B cell (primary cell): ENCODE measurements around the gene COL1A1. TPM values are rescaled to one million over a fixed set of nuclear protein-coding genes. Genes with fewer than 3 reads are reported as not detected.

Source experiments
- ATAC-seq: fragments of 200-7000 bp; cut with Tn5 transposase; one replicate; pipeline ENCODE4 v1.10.0; 2021; ENCODE audit warnings: low read depth, mild to moderate bottlenecking, moderate number of reproducible peaks, moderate library complexity
- CTCF ChIA-PET: fragments of 350-600 bp; sonication (Branson Sonifier 250); formaldehyde crosslinking; loops from one replicate; lab custom pipeline; 2021; ENCODE audit warnings: antibody characterized with exemption, inconsistent platforms; lab: Charles Lee
- POLR2A ChIA-PET: fragments of 350-600 bp; sonication (Branson Sonifier 250); formaldehyde crosslinking; loops from one replicate; lab custom pipeline; 2021; ENCODE audit warnings: antibody characterized with exemption; lab: Charles Lee
- DNase-seq: peaks from one replicate; pipeline ENCODE4 v3.0.0; 2013
- H2AFZ ChIP-seq: 2 replicates; pipeline ENCODE4 v1.6.1; 2012; ENCODE audit warnings: mild to moderate bottlenecking, low read depth, low read length; ENCODE audit not compliant: insufficient read depth, poor library complexity, severe bottlenecking
- H3K27ac ChIP-seq, 2 donors: 1 replicate in 1 of 2; 2 replicates in 1 of 2; pipeline ENCODE4 v1.5.1; 2012 to 2013; ENCODE audit warnings: low read length in 2 of 2, mild to moderate bottlenecking in 2 of 2, moderate library complexity in 1 of 2
- H3K27me3 ChIP-seq, 4 experiments: fragments of 200-600 bp in 1 of 4; sonication (generic) in 1 of 4; replicated peaks in 1 of 4; 1 replicate in 2 of 4; 2 replicates in 2 of 4; pipeline versions ENCODE4 v1.6.1 to v1.7.0; 2013 to 2016; ENCODE audit warnings: low read length in 3 of 4, mild to moderate bottlenecking in 2 of 4, mixed read lengths in 1 of 4, moderate library complexity in 1 of 4; ENCODE audit not compliant: insufficient read depth in 4 of 4, control insufficient read depth in 3 of 4; ENCODE audit errors: control extremely low read depth in 1 of 4
- H3K36me3 ChIP-seq, 2 experiments: replicated peaks in 1 of 2; 1 replicate in 1 of 2; 2 replicates in 1 of 2; pipeline versions ENCODE4 v1.6.1 to v1.7.1; 2013; ENCODE audit warnings: low read length in 1 of 2; ENCODE audit not compliant: insufficient read depth in 2 of 2, control insufficient read depth in 1 of 2; ENCODE audit errors: control extremely low read depth in 1 of 2, extremely low read depth in 1 of 2
- H3K4me1 ChIP-seq, 2 donors: fragments of 200-600 bp in 1 of 2; sonication (generic) in 1 of 2; 1 replicate in 1 of 2; 2 replicates in 1 of 2; pipeline versions ENCODE4 v1.5.1 to v1.6.1; 2013 to 2017; ENCODE audit warnings: low read length in 2 of 2; ENCODE audit not compliant: control insufficient read depth in 2 of 2, insufficient read depth in 2 of 2
- H3K4me2 ChIP-seq: replicated peaks from 2 replicates; pipeline ENCODE3; 2012; ENCODE audit warnings: mild to moderate bottlenecking, low read depth, low read length; ENCODE audit not compliant: poor library complexity, severe bottlenecking
- H3K4me3 ChIP-seq, 5 experiments: fragments of 200-600 bp in 1 of 5; sonication (generic) in 1 of 5; 1 replicate in 3 of 5; 2 replicates in 2 of 5; pipeline versions ENCODE4 v1.5.1 to v1.7.0; 2011 to 2016; ENCODE audit warnings: low read length in 4 of 5, mild to moderate bottlenecking in 4 of 5, low read depth in 2 of 5, control low read depth in 1 of 5, moderate library complexity in 1 of 5; ENCODE audit not compliant: insufficient read depth in 1 of 5; ENCODE audit errors: control extremely low read depth in 1 of 5, extremely low read depth in 1 of 5
- H3K79me2 ChIP-seq: fragments of 200-600 bp; sonication (generic); one replicate; pipeline ENCODE4 v1.6.0; 2016; ENCODE audit warnings: low read length; ENCODE audit not compliant: control insufficient read depth, insufficient read depth
- H3K9ac ChIP-seq: fragments of 200-600 bp; sonication (generic); 2 replicates; pipeline ENCODE4 v1.6.1; 2017; ENCODE audit warnings: mild to moderate bottlenecking, low read length, moderate library complexity
- H3K9me3 ChIP-seq, 3 donors: one replicate each; pipeline versions ENCODE4 v1.6.1 to v1.7.1; 2013; ENCODE audit warnings: low read length in 2 of 3; ENCODE audit not compliant: control insufficient read depth in 2 of 3, insufficient read depth in 1 of 3; ENCODE audit errors: control extremely low read depth in 1 of 3
- H4K20me1 ChIP-seq: 2 replicates; pipeline ENCODE4 v1.6.0; 2012; ENCODE audit warnings: mild to moderate bottlenecking, low read length; ENCODE audit not compliant: insufficient read depth, control insufficient read depth, poor library complexity, severe bottlenecking
- H3K27ac Mint-ChIP-seq: one replicate; pipeline ENCODE4 v1.8.0; 2021; ENCODE audit warnings: mixed read lengths
- H3K27me3 Mint-ChIP-seq: one replicate; pipeline ENCODE4 v1.8.0; 2021; ENCODE audit warnings: mixed read lengths
- H3K4me1 Mint-ChIP-seq: one replicate; pipeline ENCODE4 v1.8.0; 2021; ENCODE audit warnings: mixed read lengths
- H3K4me3 Mint-ChIP-seq: one replicate; pipeline ENCODE4 v1.8.0; 2021; ENCODE audit warnings: mixed read lengths
- H3K9me3 Mint-ChIP-seq: one replicate; pipeline ENCODE4 v1.8.0; 2022; ENCODE audit warnings: mixed read lengths; ENCODE audit not compliant: insufficient read depth
- EZH2 ChIP-seq: IDR thresholded peaks from 2 replicates; pipeline ENCODE4 v1.6.1; 2012; ENCODE audit warnings: borderline replicate concordance, low read depth, mild to moderate bottlenecking, moderate library complexity, low read length; ENCODE audit not compliant: insufficient read depth, poor library complexity, severe bottlenecking
- WGBS: methylation state at CpG from one replicate; pipeline ENCODE4 v1.1.5; 2013; ENCODE audit warnings: missing lambda C conversion rate; ENCODE audit not compliant: insufficient coverage; 5-methylcytosine and 5-hydroxymethylcytosine counted together
- intact Hi-C: fragments of 100-400 bp; cut with micrococcal nuclease; formaldehyde crosslinking; loops from one replicate; pipeline ENCODE4 v1.10.0; 2022
- polyA plus RNA-seq: library from polyadenylated mRNA; depleted of rRNA; stranded (reverse); fragments of >200 nt; gene quantifications from 2 replicates; pipeline ENCODE4 v1.2.3, GENCODE V29; 2012
- total RNA-seq, 2 donors: library from RNA; stranded (reverse); fragments of 120-200 nt in 1 of 2; gene quantifications; 1 replicate in 1 of 2; 2 replicates in 1 of 2; pipeline versions ENCODE4 v1.2.3 to v1.2.4, GENCODE V29; 2013 to 2022
- TF ChIP-seq, protein P1 (sequence below): fragments of 200-600 bp; IDR thresholded peaks from one replicate; pipeline ENCODE4 v1.8.0; 2022; ENCODE audit warnings: antibody characterized with exemption, mild to moderate bottlenecking

Gene COL1A1
- total and polyA plus RNA-seq, 2 donors (not counting 1 experiment from before 2014, with no cell fraction given), result 0.66 to 9.1 TPM

DNA sequence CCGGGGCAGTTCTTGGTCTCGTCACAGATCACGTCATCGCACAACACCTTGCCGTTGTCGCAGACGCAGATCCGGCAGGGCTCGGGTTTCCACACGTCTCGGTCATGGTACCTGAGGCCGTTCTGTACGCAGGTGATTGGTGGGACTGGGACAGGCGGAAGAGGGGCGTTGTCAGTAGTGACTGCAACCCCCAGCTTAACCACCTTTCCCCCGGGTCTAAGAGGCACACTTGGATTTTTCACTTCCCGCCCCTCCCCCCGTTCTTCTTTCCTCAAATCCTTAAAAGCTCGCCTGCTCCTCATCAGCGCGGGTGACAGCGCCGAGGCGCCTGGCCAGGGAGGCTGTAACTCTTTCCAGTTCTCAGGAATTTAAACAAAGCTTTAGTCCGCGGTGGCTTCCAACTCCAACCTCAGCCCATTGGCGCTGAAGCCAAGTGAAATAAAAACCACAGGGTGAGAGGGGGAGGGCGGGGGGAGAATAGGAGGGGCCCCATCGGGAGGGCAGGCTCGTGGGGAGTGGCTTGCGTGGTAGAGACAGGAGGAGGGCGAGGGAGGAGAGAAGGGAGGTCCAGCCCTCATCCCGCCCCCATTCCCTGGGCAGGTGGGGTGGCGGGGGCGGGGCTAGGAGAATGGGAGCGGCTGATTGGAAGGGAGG is 1.5 kb downstream of the COL1A1 start:
- Histone ChIP-seq H3K79me2 (no peaks in the 10 kb centered on the region), H3K4me2 (peak overlapping the region; percentile 94), H3K4me3 (peak overlapping the region in 4 of 5 experiments; percentile 28 to 59 (median 53)), H4K20me1 (no peaks in the 10 kb centered on the region), H3K27me3 (peaks cover 0 to 49% (median 11%) of the 10 kb centered on the region in 4 experiments), H3K9me3 (peaks cover 0 to 9% (median 0%) of the 10 kb centered on the region in 3 donors), H2AFZ (peak overlapping the region; percentile 56), H3K9ac (peak overlapping the region; percentile 57), H3K27ac (peak overlapping the region in 1 of 2 donors; percentile 47), H3K4me1 (peaks cover 18 to 23% of the 10 kb centered on the region in 2 donors), H3K36me3 (no peaks in the 10 kb centered on the region)
- Mint-ChIP-seq H3K27ac (peak overlapping the region; percentile 32), H3K9me3 (no peaks in the 10 kb centered on the region), H3K4me1 (peaks cover 27% of the 10 kb centered on the region), H3K4me3 (peak overlapping the region; percentile 85), H3K27me3 (peaks cover 42% of the 10 kb centered on the region)
- WGBS, result under 1% methylated on average over 19 of the region's 36 CpGs
- POLR2A ChIA-PET, result interaction anchor here (0.9 to 1.2 kb wide), 3 partner anchors 30 to 197 kb away, joined by 3 to 10 read pairs (median 3); partner anchors contain the start of genes LRRC59 and TMEM92
- intact Hi-C loops, result loop anchor here (1.0 to 2.0 kb wide), 6 partner anchors 21 to 339 kb away; no protein-coding TSS in a partner anchor
- ATAC-seq (peak; percentile 70), DNase-seq (peak; percentile 80)
- CTCF ChIA-PET, result interaction anchor here (0.6 to 7.3 kb wide), 38 partner anchors 8 to 301 kb away, joined by 3 to 156 read pairs (median 4); partner anchors contain the start of genes ITGA3, PDK2 and TMEM92
- TF ChIP-seq EZH2, result no peak
- TF ChIP-seq, protein P1, sequence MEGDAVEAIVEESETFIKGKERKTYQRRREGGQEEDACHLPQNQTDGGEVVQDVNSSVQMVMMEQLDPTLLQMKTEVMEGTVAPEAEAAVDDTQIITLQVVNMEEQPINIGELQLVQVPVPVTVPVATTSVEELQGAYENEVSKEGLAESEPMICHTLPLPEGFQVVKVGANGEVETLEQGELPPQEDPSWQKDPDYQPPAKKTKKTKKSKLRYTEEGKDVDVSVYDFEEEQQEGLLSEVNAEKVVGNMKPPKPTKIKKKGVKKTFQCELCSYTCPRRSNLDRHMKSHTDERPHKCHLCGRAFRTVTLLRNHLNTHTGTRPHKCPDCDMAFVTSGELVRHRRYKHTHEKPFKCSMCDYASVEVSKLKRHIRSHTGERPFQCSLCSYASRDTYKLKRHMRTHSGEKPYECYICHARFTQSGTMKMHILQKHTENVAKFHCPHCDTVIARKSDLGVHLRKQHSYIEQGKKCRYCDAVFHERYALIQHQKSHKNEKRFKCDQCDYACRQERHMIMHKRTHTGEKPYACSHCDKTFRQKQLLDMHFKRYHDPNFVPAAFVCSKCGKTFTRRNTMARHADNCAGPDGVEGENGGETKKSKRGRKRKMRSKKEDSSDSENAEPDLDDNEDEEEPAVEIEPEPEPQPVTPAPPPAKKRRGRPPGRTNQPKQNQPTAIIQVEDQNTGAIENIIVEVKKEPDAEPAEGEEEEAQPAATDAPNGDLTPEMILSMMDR, result no peak
